HTR-8/SVneo (cell line): ENCODE data around the gene SNAP91.
A peak's percentile ranks its signal among the peaks of the same experiment; 100 is the strongest.
"Not testable (repeated sequence)": the region's sequence is repeated elsewhere in the genome, so short reads cannot be mapped to it uniquely, and the experiment has no call there.

ENCODE experiments used
- DNase-seq: peaks from one replicate; pipeline ENCODE4 v3.0.0; 2011; ENCODE audit warnings: low spot score, mixed read lengths; ENCODE audit not compliant: insufficient read length
- FAIRE-seq: peaks from 2 replicates; lab custom pipeline; 2011; peaks lifted over from hg19 to GRCh38; lab: Jason Lieb, UNC

The SNAP91 gene

GRCh38 chr6:83636800-83637199 lies 72.1 kb downstream of the SNAP91 start:
- DNase-seq: no peak
- FAIRE-seq: no peak

- FAIRE-seq: no peak
- no peak for DNase-seq
Observed at GRCh38 chr6:83633609-83634008, 75.3 kb downstream of the SNAP91 start.

- no peak for DNase-seq
- no peak for FAIRE-seq
Observed at GRCh38 chr6:83633149-83633548, 75.8 kb downstream of the SNAP91 start.

- FAIRE-seq, DNase-seq: not testable (repeated sequence)
Observed at GRCh38 chr6:83629908-83630307, 79.0 kb downstream of the SNAP91 start.

GRCh38 chr6:83615025-83615999 lies 93.6 kb downstream of the SNAP91 start:
- peak; percentile 11 for DNase-seq
- no peak for FAIRE-seq

- FAIRE-seq (no peak), DNase-seq (no peak)
Observed at GRCh38 chr6:83613378-83613777, 95.5 kb downstream of the SNAP91 start.

- no peak for DNase-seq
- FAIRE-seq: no peak
Observed at GRCh38 chr6:83609248-83609647, 99.7 kb downstream of the SNAP91 start.

- FAIRE-seq (no peak), DNase-seq (no peak)
Observed at GRCh38 chr6:83605517-83605916, 103.4 kb downstream of the SNAP91 start.

- DNase-seq: no peak
- FAIRE-seq: no peak
Observed at GRCh38 chr6:83603551-83603950, 105.3 kb downstream of the SNAP91 start.

GRCh38 chr6:83601119-83601518 lies 107.8 kb downstream of the SNAP91 start:
- DNase-seq (no peak), FAIRE-seq (no peak)

- FAIRE-seq: no peak
- DNase-seq: no peak
Observed at GRCh38 chr6:83600459-83600858, 108.4 kb downstream of the SNAP91 start.

GRCh38 chr6:83597511-83597910 lies 111.4 kb downstream of the SNAP91 start:
- DNase-seq (no peak), FAIRE-seq (no peak)

GRCh38 chr6:83597051-83597450 lies 111.8 kb downstream of the SNAP91 start:
- no peak for FAIRE-seq
- no peak for DNase-seq

GRCh38 chr6:83594941-83595340 lies 114.0 kb downstream of the SNAP91 start:
- FAIRE-seq: no peak
- no peak for DNase-seq

GRCh38 chr6:83593395-83593785 lies 115.5 kb downstream of the SNAP91 start:
- FAIRE-seq (no peak), DNase-seq (no peak)

- DNase-seq (peak; percentile 19), FAIRE-seq (no peak)
Observed at GRCh38 chr6:83592770-83593394, 116.0 kb downstream of the SNAP91 start.

GRCh38 chr6:83590416-83590815 lies 118.5 kb downstream of the SNAP91 start:
- no peak for FAIRE-seq
- no peak for DNase-seq

GRCh38 chr6:83589076-83589475 lies 119.8 kb downstream of the SNAP91 start:
- no peak for FAIRE-seq
- no peak for DNase-seq

GRCh38 chr6:83578057-83578456 lies 130.8 kb downstream of the SNAP91 start:
- FAIRE-seq (no peak), DNase-seq (no peak)

- FAIRE-seq: no peak
- DNase-seq: no peak
Observed at GRCh38 chr6:83574783-83575182, 134.1 kb downstream of the SNAP91 start.

- DNase-seq, FAIRE-seq: not testable (repeated sequence)
Observed at GRCh38 chr6:83571663-83572185, 137.2 kb downstream of the SNAP91 start.
